Activated naive CD4-positive, alpha-beta T cell treated with anti-CD3 and anti-CD28 coated beads, Interleukin-2, amount 50 U/mL, for 72 hours (primary cell): Measurements from ENCODE around the gene STK17B. TPM values are rescaled to one million over a fixed set of nuclear protein-coding genes. Genes with fewer than 3 reads are reported as not detected.
A peak's percentile ranks its signal among the peaks of the same experiment; 100 is the strongest.

ENCODE experiments used
- ATAC-seq, 2 donors: fragments of 150-1000 bp; cut with Tn5 transposase; 2 replicates each; pipeline ENCODE4 v1.10.0; 2021; ENCODE audit warnings: mild to moderate bottlenecking in 2 of 2, moderate library complexity in 2 of 2
- DNase-seq, 2 donors: peaks; one replicate each; pipeline ENCODE4 v3.0.0; 2021 to 2022; ENCODE audit warnings: low spot score in 2 of 2
- H3K27ac Mint-ChIP-seq, 2 donors: one replicate each; pipeline ENCODE4 v1.8.0; 2022; ENCODE audit warnings: mild to moderate bottlenecking in 2 of 2, mixed read lengths in 2 of 2
- H3K36me3 Mint-ChIP-seq, 2 donors: one replicate each; pipeline ENCODE4 v1.8.0; 2022; ENCODE audit warnings: mixed read lengths in 2 of 2
- H3K9me3 Mint-ChIP-seq, 2 donors: one replicate each; pipeline ENCODE4 v1.8.0; 2022; ENCODE audit warnings: mixed read lengths in 2 of 2
- total RNA-seq, 2 donors: library from RNA; stranded (reverse); gene quantifications; one replicate each; pipeline ENCODE4 v1.2.3, GENCODE V29; 2022

The STK17B gene
- total RNA-seq, 2 donors from 2014 or later, result 164 to 240 TPM

GRCh38 chr2:196170606-196171247, 651 bp downstream of the STK17B start:
- DNase-seq (no peak), ATAC-seq (peak; percentile 18 to 20)
- H3K9me3 Mint-ChIP-seq, result no peaks in the 10 kb centered on the region
- H3K36me3 Mint-ChIP-seq, result peaks cover 34 to 49% of the 10 kb centered on the region in 2 donors
- peak overlapping the region; percentile 98 for H3K27ac Mint-ChIP-seq

- Mint-ChIP-seq H3K27ac (peak overlapping the region; percentile 98), H3K36me3 (peaks cover 39 to 55% of the 10 kb centered on the region in 2 donors), H3K9me3 (no peaks in the 10 kb centered on the region)
- ATAC-seq, result peak; percentile 10 to 11
- DNase-seq, result no peak
These were observed 1.2 kb downstream of the STK17B start for GRCh38 chr2:196170213-196170605.

- Mint-ChIP-seq H3K9me3 (no peaks in the 10 kb centered on the region), H3K27ac (peak overlapping the region; percentile 98), H3K36me3 (peaks cover 46 to 62% of the 10 kb centered on the region in 2 donors)
- DNase-seq, result no peak
- no peak for ATAC-seq
These were observed 1.9 kb downstream of the STK17B start for GRCh38 chr2:196169516-196169915.

GRCh38 chr2:196168181-196168580, 3.2 kb downstream of the STK17B start:
- no peak for DNase-seq
- Mint-ChIP-seq H3K36me3 (peaks cover 47 to 70% of the 10 kb centered on the region in 2 donors), H3K9me3 (no peaks in the 10 kb centered on the region), H3K27ac (peak overlapping the region; percentile 88 to 98)
- ATAC-seq, result no peak

- ATAC-seq (no peak), DNase-seq (no peak)
- peaks cover 52 to 75% of the 10 kb centered on the region in 2 donors for H3K36me3 Mint-ChIP-seq
- H3K9me3 Mint-ChIP-seq, result no peaks in the 10 kb centered on the region
- H3K27ac Mint-ChIP-seq, result peak overlapping the region; percentile 88 to 98
These were observed 3.7 kb downstream of the STK17B start for GRCh38 chr2:196167666-196168065.

GRCh38 chr2:196166876-196167275, 4.5 kb downstream of the STK17B start:
- ATAC-seq (peak in 1 of 2 donors; percentile 17), DNase-seq (no peak)
- Mint-ChIP-seq H3K36me3 (peaks cover 59 to 83% of the 10 kb centered on the region in 2 donors), H3K9me3 (no peaks in the 10 kb centered on the region), H3K27ac (peak overlapping the region; percentile 57 to 98)

- ATAC-seq (peak; percentile 43 to 55), DNase-seq (no peak)
- no peaks in the 10 kb centered on the region for H3K9me3 Mint-ChIP-seq
- H3K27ac Mint-ChIP-seq, result peak overlapping the region; percentile 97 to 98
- H3K36me3 Mint-ChIP-seq, result peaks cover 51 to 78% of the 10 kb centered on the region in 2 donors
These were observed 6.4 kb downstream of the STK17B start for GRCh38 chr2:196165016-196165415.

- no peak for DNase-seq
- Mint-ChIP-seq H3K36me3 (peaks cover 42 to 74% of the 10 kb centered on the region in 2 donors), H3K9me3 (no peaks in the 10 kb centered on the region), H3K27ac (peak overlapping the region; percentile 94 to 99)
- ATAC-seq, result peak in 1 of 2 donors; percentile 20
These were observed 8.1 kb downstream of the STK17B start for GRCh38 chr2:196163285-196163684.

- no peaks in the 10 kb centered on the region for H3K9me3 Mint-ChIP-seq
- DNase-seq, result no peak
- H3K27ac Mint-ChIP-seq, result peak overlapping the region; percentile 94 to 99
- H3K36me3 Mint-ChIP-seq, result peaks cover 40 to 74% of the 10 kb centered on the region in 2 donors
- peak; percentile 13 to 21 for ATAC-seq
These were observed 8.7 kb downstream of the STK17B start for GRCh38 chr2:196162586-196163175.

GRCh38 chr2:196160946-196161345, 10.4 kb downstream of the STK17B start:
- DNase-seq (no peak), ATAC-seq (no peak)
- Mint-ChIP-seq H3K36me3 (peaks cover 31 to 74% of the 10 kb centered on the region in 2 donors), H3K27ac (peak overlapping the region; percentile 94 to 99), H3K9me3 (no peaks in the 10 kb centered on the region)

- DNase-seq, result no peak
- H3K9me3 Mint-ChIP-seq, result no peaks in the 10 kb centered on the region
- peak; percentile 74 to 79 for ATAC-seq
- H3K27ac Mint-ChIP-seq, result peak overlapping the region; percentile 87 to 92
- peaks cover 22 to 74% of the 10 kb centered on the region in 2 donors for H3K36me3 Mint-ChIP-seq
These were observed 11.3 kb downstream of the STK17B start for GRCh38 chr2:196160101-196160500.

GRCh38 chr2:196159221-196159892, 12.0 kb downstream of the STK17B start:
- H3K9me3 Mint-ChIP-seq, result no peaks in the 10 kb centered on the region
- peak overlapping the region; percentile 92 to 96 for H3K27ac Mint-ChIP-seq
- peak in 1 of 2 donors; percentile 55 for ATAC-seq
- no peak for DNase-seq
- peaks cover 23 to 74% of the 10 kb centered on the region in 2 donors for H3K36me3 Mint-ChIP-seq

- peak overlapping the region in 1 of 2 donors; percentile 88 for H3K27ac Mint-ChIP-seq
- H3K9me3 Mint-ChIP-seq, result peaks cover 0 to 5% of the 10 kb centered on the region in 2 donors
- peaks cover 31 to 86% of the 10 kb centered on the region in 2 donors for H3K36me3 Mint-ChIP-seq
- ATAC-seq, result no peak
- no peak for DNase-seq
These were observed 15.8 kb downstream of the STK17B start for GRCh38 chr2:196155575-196155974.

- Mint-ChIP-seq H3K36me3 (peaks cover 31 to 96% of the 10 kb centered on the region in 2 donors), H3K9me3 (peaks cover 0 to 5% of the 10 kb centered on the region in 2 donors), H3K27ac (peak overlapping the region; percentile 81 to 83)
- no peak for ATAC-seq
- DNase-seq, result no peak
These were observed 17.9 kb downstream of the STK17B start for GRCh38 chr2:196153480-196153879.

- ATAC-seq, result peak; percentile 33 to 52
- H3K36me3 Mint-ChIP-seq, result peaks cover 39 to 94% of the 10 kb centered on the region in 2 donors
- H3K27ac Mint-ChIP-seq, result peak overlapping the region; percentile 86 to 96
- DNase-seq, result no peak
- H3K9me3 Mint-ChIP-seq, result peaks cover 0 to 5% of the 10 kb centered on the region in 2 donors
These were observed 21.4 kb downstream of the STK17B start for GRCh38 chr2:196149948-196150347.

GRCh38 chr2:196148736-196149135, 22.6 kb downstream of the STK17B start:
- Mint-ChIP-seq H3K27ac (peak overlapping the region; percentile 86 to 92), H3K36me3 (peaks cover 33 to 91% of the 10 kb centered on the region in 2 donors), H3K9me3 (peaks cover 0 to 5% of the 10 kb centered on the region in 2 donors)
- no peak for DNase-seq
- ATAC-seq, result peak in 1 of 2 donors; percentile 30

- ATAC-seq, result no peak
- peaks cover 31 to 85% of the 10 kb centered on the region in 2 donors for H3K36me3 Mint-ChIP-seq
- no peaks in the 10 kb centered on the region for H3K9me3 Mint-ChIP-seq
- peak overlapping the region; percentile 14 to 74 for H3K27ac Mint-ChIP-seq
- DNase-seq, result no peak
These were observed 26.1 kb downstream of the STK17B start for GRCh38 chr2:196145256-196145655.
